Esophagus muscularis mucosa (tissue), 4 donors: ENCODE measurements around the gene ACTN4. TPM values are rescaled to one million over a fixed set of nuclear protein-coding genes. Genes with fewer than 3 reads are reported as not detected.

ENCODE experiments used
- DNase-seq: peaks from one replicate; pipeline ENCODE4 v3.0.0-alpha.2; 2017; ENCODE audit errors: extremely low spot score
- H3K27ac ChIP-seq, 4 donors: fragments of 200-600 bp; sonication (generic); replicated peaks in 1 of 4; 1 replicate in 3 of 4; 2 replicates in 1 of 4; pipeline ENCODE4 v1.5.1; 2016 to 2019; ENCODE audit warnings: mild to moderate bottlenecking in 1 of 4
- H3K27me3 ChIP-seq, 4 donors: fragments of 200-600 bp; sonication (generic); one replicate each; pipeline versions ENCODE4 v1.5.1 to v1.6.0; 2016 to 2019
- H3K36me3 ChIP-seq, 4 donors: fragments of 200-600 bp; sonication (generic); one replicate each; pipeline ENCODE4 v1.5.1; 2016 to 2019
- H3K4me1 ChIP-seq, 4 donors: fragments of 200-600 bp; sonication (generic); one replicate each; pipeline ENCODE4 v1.5.1; 2016 to 2019
- H3K4me3 ChIP-seq, 4 donors: fragments of 200-600 bp; sonication (generic); 1 replicate in 2 of 4; 2 replicates in 2 of 4; pipeline ENCODE4 v1.5.1; 2016 to 2019; ENCODE audit warnings: mild to moderate bottlenecking in 4 of 4, moderate library complexity in 1 of 4
- H3K9me3 ChIP-seq, 4 donors: fragments of 200-600 bp; sonication (generic); 1 replicate in 3 of 4; 2 replicates in 1 of 4; pipeline ENCODE4 v1.5.1; 2016 to 2019
- EP300 ChIP-seq: sonication (generic); formaldehyde crosslinking; IDR thresholded peaks from one replicate; pipeline ENCODE4 v1.6.1; 2017; ENCODE audit warnings: antibody characterized with exemption
- POLR2A ChIP-seq: fragments of 450-650 bp; IDR thresholded peaks from one replicate; pipeline ENCODE4 v1.6.1; 2017; ENCODE audit warnings: antibody characterized with exemption, moderate library complexity, mild to moderate bottlenecking, low read depth
- POLR2AphosphoS5 ChIP-seq, 2 donors: sonication (generic); formaldehyde crosslinking; IDR thresholded peaks; one replicate each; pipeline ENCODE4 v1.6.1; 2017; ENCODE audit warnings: antibody characterized with exemption in 2 of 2
- WGBS: methylation state at CpG from one replicate; pipeline ENCODE4 v1.1.5; 2018; 5-methylcytosine and 5-hydroxymethylcytosine counted together
- intact Hi-C: fragments of 100-400 bp; cut with DNase I; formaldehyde crosslinking; loops from one replicate; pipeline ENCODE4 v1.15.1; 2023
- total RNA-seq, 4 donors: library from RNA; depleted of rRNA; stranded (reverse); fragments of >200 nt; gene quantifications; one replicate each; pipeline versions ENCODE4 v1.1.0 to v1.2.1, GENCODE V29; 2016
- TF ChIP-seq, protein P1 (sequence below), 3 experiments: fragments of 200-600 bp in 2 of 3; fragments of 450-650 bp in 1 of 3; sonication (generic) in 2 of 3; IDR thresholded peaks; one replicate each; pipeline ENCODE4 v1.5.1; 2017 to 2019; ENCODE audit warnings: antibody characterized with exemption in 3 of 3, mild to moderate bottlenecking in 2 of 3, moderate library complexity in 1 of 3

ACTN4 gene
- total RNA-seq, 4 donors from 2014 or later: 416 to 816 (median 598) TPM

- Histone ChIP-seq H3K4me1 (peaks cover 53 to 61% (median 59%) of the 10 kb centered on the region in 4 donors), H3K4me3 (peak overlapping the region; percentile 97 to 100 (median 98))
Measured at GRCh38 chr19:38649305-38650171, 2.1 kb downstream of the ACTN4 start.

GRCh38 chr19:38650172-38650775 is 2.8 kb downstream of the ACTN4 start:
- Histone ChIP-seq H3K27me3 (no peaks in the 10 kb centered on the region), H3K4me3 (peak overlapping the region; percentile 97 to 100 (median 98)), H3K36me3 (no peaks in the 10 kb centered on the region), H3K9me3 (no peaks in the 10 kb centered on the region), H3K27ac (peak overlapping the region; percentile 92 to 99 (median 98)), H3K4me1 (peaks cover 61 to 69% (median 67%) of the 10 kb centered on the region in 4 donors)
- no peak for DNase-seq
- 25% methylated on average over 8 of the region's 8 CpGs for WGBS
- TF ChIP-seq POLR2A (no peak), EP300 (no peak), POLR2AphosphoS5 (IDR thresholded peaks at IDR 0.05) (no peak)
- TF ChIP-seq, protein P1, sequence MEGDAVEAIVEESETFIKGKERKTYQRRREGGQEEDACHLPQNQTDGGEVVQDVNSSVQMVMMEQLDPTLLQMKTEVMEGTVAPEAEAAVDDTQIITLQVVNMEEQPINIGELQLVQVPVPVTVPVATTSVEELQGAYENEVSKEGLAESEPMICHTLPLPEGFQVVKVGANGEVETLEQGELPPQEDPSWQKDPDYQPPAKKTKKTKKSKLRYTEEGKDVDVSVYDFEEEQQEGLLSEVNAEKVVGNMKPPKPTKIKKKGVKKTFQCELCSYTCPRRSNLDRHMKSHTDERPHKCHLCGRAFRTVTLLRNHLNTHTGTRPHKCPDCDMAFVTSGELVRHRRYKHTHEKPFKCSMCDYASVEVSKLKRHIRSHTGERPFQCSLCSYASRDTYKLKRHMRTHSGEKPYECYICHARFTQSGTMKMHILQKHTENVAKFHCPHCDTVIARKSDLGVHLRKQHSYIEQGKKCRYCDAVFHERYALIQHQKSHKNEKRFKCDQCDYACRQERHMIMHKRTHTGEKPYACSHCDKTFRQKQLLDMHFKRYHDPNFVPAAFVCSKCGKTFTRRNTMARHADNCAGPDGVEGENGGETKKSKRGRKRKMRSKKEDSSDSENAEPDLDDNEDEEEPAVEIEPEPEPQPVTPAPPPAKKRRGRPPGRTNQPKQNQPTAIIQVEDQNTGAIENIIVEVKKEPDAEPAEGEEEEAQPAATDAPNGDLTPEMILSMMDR (IDR thresholded peaks at IDR 0.05): no peak
- intact Hi-C loops: loop anchor here (5.0 kb wide), 1 partner anchor 42 kb away; no protein-coding TSS in a partner anchor

More at GRCh38 chr19:38649305-38650171, 2.1 kb downstream of the ACTN4 start:
- WGBS: 7% methylated on average over 15 of the region's 15 CpGs
- Histone ChIP-seq H3K27ac (peak overlapping the region; percentile 92 to 99 (median 98)), H3K9me3 (no peaks in the 10 kb centered on the region), H3K27me3 (no peaks in the 10 kb centered on the region), H3K36me3 (no peaks in the 10 kb centered on the region)
- no peak for DNase-seq
- intact Hi-C loops: loop anchor here (5.0 kb wide), 2 partner anchors 43 to 198 kb away; partner anchors contain the start of gene HNRNPL
- TF ChIP-seq EP300 (no peak), POLR2AphosphoS5 (IDR thresholded peaks at IDR 0.05) (peak; percentile 69 to 81)

DNA sequence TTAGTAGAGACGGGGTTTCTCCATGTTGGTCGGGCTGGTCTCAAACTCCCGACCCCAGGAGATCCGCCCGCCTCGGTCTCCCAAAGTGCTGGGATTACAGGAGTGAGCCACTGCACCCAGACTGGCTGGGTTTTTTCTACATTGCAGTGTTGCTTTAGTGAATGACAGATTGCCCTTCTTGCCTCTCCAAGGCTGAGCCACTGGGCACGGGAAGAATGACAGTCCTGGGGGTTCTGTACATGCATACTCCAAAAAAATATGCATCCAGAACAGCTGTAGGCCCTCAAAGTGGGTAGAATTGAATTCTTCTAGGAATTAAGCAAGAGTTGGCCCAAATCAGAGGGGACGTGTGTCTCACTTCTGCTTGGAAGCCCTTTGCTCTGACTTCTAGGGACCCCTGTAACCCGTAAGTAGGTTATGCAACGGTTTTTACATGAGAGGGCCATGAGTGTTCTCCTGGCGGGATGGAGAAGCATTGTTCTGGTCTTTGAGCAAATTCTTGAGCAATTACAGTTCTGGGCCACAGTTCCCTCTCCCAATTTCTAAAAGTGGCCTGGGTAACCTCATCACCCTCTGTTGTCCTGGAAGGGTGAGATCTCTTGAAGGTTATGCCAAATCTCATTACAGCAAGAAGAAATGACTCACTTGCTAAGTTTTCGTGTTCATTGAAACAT is 3.6 kb downstream of the ACTN4 start:
- peak overlapping the region; percentile 97 to 100 (median 98) for H3K4me3 ChIP-seq
- H3K4me1 ChIP-seq: peaks cover 69 to 76% (median 74%) of the 10 kb centered on the region in 4 donors
- H3K27ac ChIP-seq: peak overlapping the region; percentile 92 to 99 (median 98)
- DNase-seq: no peak
- H3K36me3 ChIP-seq: no peaks in the 10 kb centered on the region
- H3K27me3 ChIP-seq: no peaks in the 10 kb centered on the region
- H3K9me3 ChIP-seq: no peaks in the 10 kb centered on the region
- TF ChIP-seq, protein P1 (IDR thresholded peaks at IDR 0.05): peak in 1 of 3 experiments; percentile 9
- TF ChIP-seq POLR2AphosphoS5 (IDR thresholded peaks at IDR 0.05): peak; percentile 61 to 86
- no peak for TF ChIP-seq EP300
- no peak for TF ChIP-seq POLR2A
- 50% methylated on average over 11 of the region's 12 CpGs for WGBS
- intact Hi-C loops: loop anchor here (5.0 kb wide), 1 partner anchor 41 kb away; no protein-coding TSS in a partner anchor

DNA sequence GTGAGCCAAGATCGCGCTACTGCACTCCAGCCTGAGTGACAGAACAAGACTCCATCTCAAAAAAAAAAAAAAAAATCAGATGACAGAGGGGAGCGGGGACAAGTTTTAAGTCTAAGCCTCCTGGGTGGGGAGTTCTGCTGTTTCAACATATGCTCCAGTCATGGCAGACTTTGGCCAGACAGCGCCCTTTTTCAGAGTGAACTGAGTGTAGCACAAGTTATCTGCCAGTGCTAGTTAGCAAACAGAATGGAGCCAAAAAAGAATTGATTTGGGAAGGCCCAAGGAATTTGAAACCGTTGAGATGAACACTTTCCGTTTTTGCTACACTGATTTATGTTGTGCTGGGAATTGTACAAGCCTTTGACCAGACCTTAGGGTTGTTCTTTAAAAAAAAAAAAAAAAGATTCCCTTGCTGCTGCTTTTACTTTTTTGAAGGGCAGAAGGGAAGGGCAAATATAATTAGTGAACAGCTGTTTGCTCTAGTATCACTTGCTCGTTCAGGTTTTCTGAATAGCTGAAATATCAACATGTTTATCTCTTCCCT is 5.7 kb downstream of the ACTN4 start:
- intact Hi-C loops: loop anchor here (5.0 kb wide), 1 partner anchor 39 kb away; no protein-coding TSS in a partner anchor

More for the DNA sequence above, 5.7 kb downstream of the ACTN4 start:
- Histone ChIP-seq H3K27ac (peak overlapping the region; percentile 92 to 99 (median 98)), H3K4me1 (peaks cover 84 to 90% (median 89%) of the 10 kb centered on the region in 4 donors), H3K9me3 (no peaks in the 10 kb centered on the region), H3K27me3 (no peaks in the 10 kb centered on the region), H3K4me3 (peak overlapping the region in 3 of 4 donors; percentile 23 to 98 (median 28)), H3K36me3 (peaks cover 0 to 5% (median 0%) of the 10 kb centered on the region in 4 donors)
- whole genome bisulfite sequencing: 22% methylated on average over 7 of the region's 7 CpGs
- TF ChIP-seq POLR2AphosphoS5 (IDR thresholded peaks at IDR 0.05): peak in 1 of 2 donors; percentile 42
- TF ChIP-seq, protein P1 (IDR thresholded peaks at IDR 0.05): no peak
- no peak for TF ChIP-seq EP300
- TF ChIP-seq POLR2A: no peak
- DNase-seq: no peak
